GM12878 (cell line): Measurements from ENCODE around the gene TTC1. TPM values are rescaled to one million over a fixed set of nuclear protein-coding genes. Genes with fewer than 3 reads are reported as not detected.

Experiments used
- ATAC-seq: fragments of 200-7000 bp; cut with Tn5 transposase; 3 replicates; pipeline ENCODE4 v1.9.1; 2020; ENCODE audit warnings: mild to moderate bottlenecking, moderate library complexity
- BruUV-seq: library from RNA; stranded (reverse); fragments of 400-500 nt; replicated peaks from 2 replicates; lab custom pipeline; 2021; lab: Mats Ljungman, UMichigan
- CTCF ChIA-PET: fragments of 300-600 bp; sonication (Branson Sonifier 250); formaldehyde crosslinking; extraction: SDS; loops from one replicate; lab custom pipeline; 2021; ENCODE audit warnings: inconsistent platforms; lab: Yijun Ruan, JAX
- POLR2A ChIA-PET: fragments of 350-600 bp; formaldehyde crosslinking; extraction: SDS; loops from one replicate; lab custom pipeline; 2021; ENCODE audit warnings: inconsistent platforms; lab: Charles Lee
- RAD21 ChIA-PET: fragments of 300-600 bp; sonication (Branson Sonifier 250); formaldehyde crosslinking; loops from one replicate; lab custom pipeline; 2023; ENCODE audit warnings: antibody characterized with exemption; ENCODE audit not compliant: unreplicated experiment; lab: Charles Lee
- SMC1A ChIA-PET: fragments of 300-600 bp; sonication (Branson Sonifier 250); formaldehyde crosslinking; loops from one replicate; lab custom pipeline; 2023; ENCODE audit not compliant: unreplicated experiment, uncharacterized antibody; lab: Charles Lee
- DNase-seq: peaks from one replicate; pipeline ENCODE4 v3.0.0-alpha.2; 2011; ENCODE audit warnings: low read depth, low spot score
- FAIRE-seq: peaks from 3 replicates; lab custom pipeline; 2011; peaks lifted over from hg19 to GRCh38; lab: Jason Lieb, UNC
- H2AFZ ChIP-seq: 2 replicates; pipeline ENCODE4 v1.6.0; 2011; ENCODE audit warnings: low read depth, low read length, control low read depth; ENCODE audit not compliant: control insufficient read depth
- H3K27ac ChIP-seq: 2 replicates; pipeline ENCODE4 v1.5.1; 2011; ENCODE audit warnings: control low read depth; ENCODE audit not compliant: control insufficient read depth, insufficient read depth
- H3K27me3 ChIP-seq, 2 experiments: replicated peaks in 1 of 2; 2 replicates each; pipeline versions ENCODE4 v1.6.0 to v1.6.1; 2011; ENCODE audit warnings: low read length in 1 of 2; ENCODE audit not compliant: control insufficient read depth in 2 of 2, insufficient read depth in 2 of 2
- H3K36me3 ChIP-seq, 2 experiments: 2 replicates each; pipeline ENCODE4 v1.5.1; 2011; ENCODE audit warnings: low read length in 1 of 2; ENCODE audit not compliant: control insufficient read depth in 2 of 2, insufficient read depth in 2 of 2
- H3K4me1 ChIP-seq: 2 replicates; pipeline ENCODE4 v1.6.1; 2011; ENCODE audit warnings: mild to moderate bottlenecking, low read length, moderate library complexity, mixed read lengths; ENCODE audit not compliant: control insufficient read depth, insufficient read depth
- H3K4me2 ChIP-seq: 2 replicates; pipeline ENCODE4 v1.6.0; 2011; ENCODE audit warnings: control low read depth; ENCODE audit not compliant: control insufficient read depth, insufficient read depth
- H3K4me3 ChIP-seq: fragments of 200-600 bp; sonication (generic); 2 replicates; pipeline ENCODE4 v1.5.1; 2016
- H3K79me2 ChIP-seq: 2 replicates; pipeline ENCODE4 v1.6.0; 2011; ENCODE audit warnings: low read length; ENCODE audit not compliant: control insufficient read depth, insufficient read depth
- H3K9ac ChIP-seq: 2 replicates; pipeline ENCODE4 v1.8.0; 2011; ENCODE audit warnings: low read length, control low read depth, mixed read lengths; ENCODE audit not compliant: control insufficient read depth, insufficient read depth
- H3K9me3 ChIP-seq: replicated peaks from 3 replicates; pipeline ENCODE4 v1.5.1; 2011; ENCODE audit warnings: mild to moderate bottlenecking, low read length; ENCODE audit not compliant: control insufficient read depth, insufficient read depth
- H4K20me1 ChIP-seq: 2 replicates; pipeline ENCODE4 v1.6.0; 2011; ENCODE audit not compliant: control insufficient read depth, insufficient read depth
- CBX5 ChIP-seq: sonication (generic); IDR thresholded peaks from 2 replicates; pipeline ENCODE4 v1.6.1; 2016; ENCODE audit warnings: low read depth, moderate library complexity, mild to moderate bottlenecking, inconsistent platforms
- EP300 ChIP-seq, 2 experiments: fragments of 150-350 bp in 1 of 2; IDR thresholded peaks; 2 replicates each; pipeline ENCODE4 v1.6.1; 2011 to 2012; ENCODE audit warnings: low read depth in 2 of 2, low read length in 2 of 2, borderline replicate concordance in 1 of 2, improper control_type of control experiment in 1 of 2, inconsistent platforms in 1 of 2; ENCODE audit not compliant: control insufficient read depth in 1 of 2
- EZH2 ChIP-seq: IDR thresholded peaks from 2 replicates; pipeline ENCODE4 v1.6.1; 2012; ENCODE audit warnings: low read depth, mild to moderate bottlenecking, control low read depth, inconsistent platforms, low read length, borderline replicate concordance; ENCODE audit not compliant: control insufficient read depth
- MTA3 ChIP-seq: IDR thresholded peaks from 2 replicates; pipeline ENCODE4 v1.6.1; 2012; ENCODE audit warnings: low read length, inconsistent platforms, borderline replicate concordance
- NBN ChIP-seq: fragments of 450-650 bp; IDR thresholded peaks from 2 replicates; pipeline ENCODE4 v1.6.1; 2016
- NRF1 ChIP-seq: conservative IDR thresholded peaks from 2 replicates; pipeline ENCODE4 v1.6.1; 2011; ENCODE audit warnings: mild to moderate bottlenecking, low read depth, low read length, improper control_type of control experiment
- RAD21 ChIP-seq: IDR thresholded peaks from 2 replicates; pipeline ENCODE4 v1.6.1; 2011; ENCODE audit warnings: mild to moderate bottlenecking, low read depth, low read length, moderate library complexity; ENCODE audit not compliant: insufficient read depth
- SUPT20H ChIP-seq: IDR thresholded peaks from 2 replicates; pipeline ENCODE4 v1.6.1; 2011; ENCODE audit warnings: low read depth, mild to moderate bottlenecking, low read length, moderate library complexity, borderline replicate concordance; ENCODE audit not compliant: control insufficient read depth
- TCF7 ChIP-seq: IDR thresholded peaks from 2 replicates; pipeline ENCODE4 v1.6.1; 2014; ENCODE audit warnings: antibody characterized with exemption, borderline replicate concordance
- ZNF24 ChIP-seq: fragments of 450-650 bp; IDR thresholded peaks from 2 replicates; pipeline ENCODE4 v1.6.1; 2017; ENCODE audit warnings: antibody characterized with exemption, mild to moderate bottlenecking
- WGBS: methylation state at CpG from one replicate; pipeline ENCODE4 v1.1.6; 2016; ENCODE audit warnings: low lambda C conversion rate; ENCODE audit not compliant: insufficient replicate concordance, insufficient coverage; ENCODE audit errors: missing lambda C conversion rate; 5-methylcytosine and 5-hydroxymethylcytosine counted together
- in situ Hi-C: fragments of 300-500 bp; cut with MboI; formaldehyde crosslinking; loops from 9 replicates; pipeline ENCODE4 v1.14.3; 2018; ENCODE audit warnings: mixed read lengths
- intact Hi-C: fragments of 100-400 bp; cut with micrococcal nuclease; formaldehyde crosslinking; loops from one replicate; pipeline ENCODE4 v1.14.2; 2022; ENCODE audit not compliant: unreplicated experiment
- polyA plus RNA-seq, 11 experiments: library from polyadenylated mRNA; depleted of rRNA in 4 of 11; unstranded in 6 of 11; stranded (reverse) in 5 of 11; fragments of >200 nt; fragmentation: Nextera tagmentation in 4 of 11; fragmentation: Illumina TruSeq in 1 of 11; extraction: Ambion mirVana in 4 of 11; extraction: Trizol in 1 of 11; gene quantifications; 1 replicate in 1 of 11; 2 replicates in 10 of 11; pipeline versions ENCODE4 v1.2.1 to v1.2.3, GENCODE V29; 2011 to 2016; ENCODE audit warnings: inconsistent platforms in 2 of 11, missing spikeins in 2 of 11, low read depth in 1 of 11
- total RNA-seq, 4 experiments: library from RNA; depleted of rRNA in 3 of 4; stranded (reverse); fragments of >200 nt in 3 of 4; fragmentation: Illumina TruSeq in 1 of 4; extraction: Trizol in 1 of 4; gene quantifications; 2 replicates each; pipeline versions ENCODE4 v1.2.1 to v1.2.3, GENCODE V29; 2013 to 2021
- TF ChIP-seq, protein P1 (sequence below): fragments of 150-350 bp; IDR thresholded peaks from 2 replicates; pipeline ENCODE4 v1.6.1; 2016; ENCODE audit warnings: low read depth, low read length

Gene TTC1
- total and polyA plus RNA-seq, 10 of the 15 experiments (the other 5 are each of a cell fraction or from before 2014, with no cell fraction given), result 46.6 to 160 (median 92.3) TPM

- no peak for FAIRE-seq
- no peak for TF ChIP-seq EP300 (IDR thresholded peaks at IDR 0.05; ENCODE audit: borderline replicate concordance in 1 of 2, control insufficient read depth in 1 of 2, low read depth in 2 of 2, low read length in 2 of 2)
- 0 out of 2 replicates have a peak, but pooled peaks have one; percentile 63 for TF ChIP-seq EZH2
- ChIA-PET RAD21 (no interaction called here), SMC1A (interaction anchor here (1.4 kb wide), 1 partner anchor 29 kb away, joined by 3 read pairs; no protein-coding TSS in a partner anchor), POLR2A (no interaction called here), CTCF (no interaction called here)
- Histone ChIP-seq H3K36me3 (no peaks in the 10 kb centered on the region), H3K4me1 (no peaks in the 10 kb centered on the region), H4K20me1 (no peaks in the 10 kb centered on the region; the same call in 1 of the 2 replicates), H3K27ac (no peak overlapping the region), H3K27me3 (peaks cover 10 to 16% of the 10 kb centered on the region in 2 experiments), H3K4me3 (no peak overlapping the region), H3K4me2 (no peak overlapping the region), H3K9me3 (no peaks in the 10 kb centered on the region), H3K9ac (no peak overlapping the region), H3K79me2 (no peaks in the 10 kb centered on the region), H2AFZ (no peak overlapping the region)
- in situ Hi-C loops, result no loop called here
- ATAC-seq, result no peak
- 60% methylated on average over 36 of the region's 50 CpGs for WGBS
- DNase-seq, result no peak
- no TSS peak for BruUV-seq
- intact Hi-C loops, result no loop called here
These were observed 36.2 kb upstream of the TTC1 start for GRCh38 chr5:159972538-159973362.

DNA sequence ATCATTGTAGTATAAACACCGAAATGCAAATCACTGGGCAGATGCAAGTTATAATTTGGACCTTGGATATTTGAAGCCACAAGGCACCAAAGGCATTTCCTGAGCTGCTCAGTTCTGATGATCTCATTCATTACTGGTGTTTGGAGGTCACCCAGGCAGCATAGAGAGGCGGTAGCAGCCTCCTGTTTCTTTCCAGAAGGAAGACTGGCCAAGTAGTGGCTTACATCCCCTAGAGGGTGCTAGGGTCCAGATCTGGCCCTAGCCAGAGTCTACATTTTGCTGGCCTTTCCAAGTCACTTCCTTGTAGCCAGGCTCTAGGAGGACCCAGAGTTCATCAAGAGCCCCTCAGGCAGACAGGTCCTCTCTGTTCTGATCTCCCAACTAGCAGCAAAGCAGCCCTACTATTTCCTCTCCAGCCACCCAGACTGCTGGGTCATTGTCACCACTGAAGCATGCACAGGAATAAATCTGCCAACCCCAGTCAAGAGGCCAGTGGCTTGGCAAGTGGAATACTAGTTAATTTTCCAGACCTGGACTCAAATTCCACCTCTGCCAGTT is 33.4 kb upstream of the TTC1 start:
- H3K4me1 ChIP-seq, result no peaks in the 10 kb centered on the region
- ChIA-PET CTCF (interaction anchor here (1.5 kb wide), 1 partner anchor 10 kb away, joined by 4 read pairs; no protein-coding TSS in a partner anchor), POLR2A (no interaction called here), RAD21 (no interaction called here), SMC1A (interaction anchor here (1.7 kb wide), 1 partner anchor 11 kb away, joined by 3 read pairs; no protein-coding TSS in a partner anchor)
- in situ Hi-C loops, result no loop called here
- H3K27me3 ChIP-seq, result peaks cover 10 to 16% of the 10 kb centered on the region in 2 experiments
- ATAC-seq (no peak), FAIRE-seq (no peak), DNase-seq (no peak)
- H3K4me3 ChIP-seq, result no peak overlapping the region
- no peak overlapping the region for H3K27ac ChIP-seq
- H3K36me3 ChIP-seq, result no peaks in the 10 kb centered on the region
- H3K9ac ChIP-seq, result no peak overlapping the region
- 42% methylated on average over 2 of the region's 2 CpGs for WGBS
- H3K4me2 ChIP-seq, result no peak overlapping the region
- intact Hi-C loops, result no loop called here
- BruUV-seq, result no TSS peak
- H4K20me1 ChIP-seq, result no peaks in the 10 kb centered on the region; the same call in 1 of the 2 replicates
- H3K9me3 ChIP-seq, result no peaks in the 10 kb centered on the region
- H2AFZ ChIP-seq, result no peak overlapping the region
- H3K79me2 ChIP-seq, result no peaks in the 10 kb centered on the region
- TF ChIP-seq ZNF24 (no peak), CBX5 (no peak), RAD21 (no peak), MTA3 (no peak), NBN (no peak), NRF1 (no peak), SUPT20H (no peak), TCF7 (no peak)
- TF ChIP-seq, protein P1, sequence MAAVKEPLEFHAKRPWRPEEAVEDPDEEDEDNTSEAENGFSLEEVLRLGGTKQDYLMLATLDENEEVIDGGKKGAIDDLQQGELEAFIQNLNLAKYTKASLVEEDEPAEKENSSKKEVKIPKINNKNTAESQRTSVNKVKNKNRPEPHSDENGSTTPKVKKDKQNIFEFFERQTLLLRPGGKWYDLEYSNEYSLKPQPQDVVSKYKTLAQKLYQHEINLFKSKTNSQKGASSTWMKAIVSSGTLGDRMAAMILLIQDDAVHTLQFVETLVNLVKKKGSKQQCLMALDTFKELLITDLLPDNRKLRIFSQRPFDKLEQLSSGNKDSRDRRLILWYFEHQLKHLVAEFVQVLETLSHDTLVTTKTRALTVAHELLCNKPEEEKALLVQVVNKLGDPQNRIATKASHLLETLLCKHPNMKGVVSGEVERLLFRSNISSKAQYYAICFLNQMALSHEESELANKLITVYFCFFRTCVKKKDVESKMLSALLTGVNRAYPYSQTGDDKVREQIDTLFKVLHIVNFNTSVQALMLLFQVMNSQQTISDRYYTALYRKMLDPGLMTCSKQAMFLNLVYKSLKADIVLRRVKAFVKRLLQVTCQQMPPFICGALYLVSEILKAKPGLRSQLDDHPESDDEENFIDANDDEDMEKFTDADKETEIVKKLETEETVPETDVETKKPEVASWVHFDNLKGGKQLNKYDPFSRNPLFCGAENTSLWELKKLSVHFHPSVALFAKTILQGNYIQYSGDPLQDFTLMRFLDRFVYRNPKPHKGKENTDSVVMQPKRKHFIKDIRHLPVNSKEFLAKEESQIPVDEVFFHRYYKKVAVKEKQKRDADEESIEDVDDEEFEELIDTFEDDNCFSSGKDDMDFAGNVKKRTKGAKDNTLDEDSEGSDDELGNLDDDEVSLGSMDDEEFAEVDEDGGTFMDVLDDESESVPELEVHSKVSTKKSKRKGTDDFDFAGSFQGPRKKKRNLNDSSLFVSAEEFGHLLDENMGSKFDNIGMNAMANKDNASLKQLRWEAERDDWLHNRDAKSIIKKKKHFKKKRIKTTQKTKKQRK, result no peak
